Naive B cell (primary cell): ENCODE results near the gene NCOR1. TPM values are rescaled to one million over a fixed set of nuclear protein-coding genes. Genes with fewer than 3 reads are reported as not detected.
"Not testable (repeated sequence)": the region's sequence is repeated elsewhere in the genome, so short reads cannot be mapped to it uniquely, and the experiment has no call there.

Source experiments
- ATAC-seq, 2 donors: fragments of 150-1000 bp; cut with Tn5 transposase; 2 replicates each; pipeline ENCODE4 v1.10.0; 2021; ENCODE audit warnings: low read depth in 2 of 2, mild to moderate bottlenecking in 2 of 2, moderate library complexity in 2 of 2
- DNase-seq: peaks from one replicate; pipeline ENCODE4 v3.0.0; 2022
- H3K27ac Mint-ChIP-seq, 6 donors: one replicate each; pipeline ENCODE4 v1.8.0; 2020 to 2022; ENCODE audit warnings: mild to moderate bottlenecking in 6 of 6, mixed read lengths in 6 of 6, moderate library complexity in 5 of 6, inconsistent platforms in 2 of 6
- H3K27me3 Mint-ChIP-seq, 3 donors: one replicate each; pipeline ENCODE4 v1.8.0; 2021 to 2022; ENCODE audit warnings: mixed read lengths in 3 of 3, mild to moderate bottlenecking in 1 of 3
- H3K36me3 Mint-ChIP-seq, 2 donors: one replicate each; pipeline ENCODE4 v1.8.0; 2020 to 2022; ENCODE audit warnings: mixed read lengths in 2 of 2, inconsistent platforms in 1 of 2, mild to moderate bottlenecking in 1 of 2
- H3K4me1 Mint-ChIP-seq, 3 donors: one replicate each; pipeline ENCODE4 v1.8.0; 2020 to 2022; ENCODE audit warnings: mixed read lengths in 3 of 3, inconsistent platforms in 1 of 3, mild to moderate bottlenecking in 1 of 3, moderate library complexity in 1 of 3
- H3K4me3 Mint-ChIP-seq, 8 donors: one replicate each; pipeline ENCODE4 v1.8.0; 2020 to 2022; ENCODE audit warnings: mild to moderate bottlenecking in 8 of 8, mixed read lengths in 8 of 8, moderate library complexity in 8 of 8, inconsistent platforms in 2 of 8
- H3K9me3 Mint-ChIP-seq, 7 donors: one replicate each; pipeline ENCODE4 v1.8.0; 2020 to 2022; ENCODE audit warnings: mixed read lengths in 7 of 7, mild to moderate bottlenecking in 5 of 7, inconsistent platforms in 2 of 7, moderate library complexity in 1 of 7
- polyA plus RNA-seq, 6 donors: library from polyadenylated mRNA; unstranded; fragments of 300-500 nt; fragmentation: Illumina TruSeq; gene quantifications; one replicate each; pipeline ENCODE4 v1.2.3, GENCODE V29; 2021; ENCODE audit warnings: low read depth in 6 of 6

Gene NCOR1
- polyA plus RNA-seq, 6 donors from 2014 or later: 65.6 to 181 (median 69.0) TPM

DNA sequence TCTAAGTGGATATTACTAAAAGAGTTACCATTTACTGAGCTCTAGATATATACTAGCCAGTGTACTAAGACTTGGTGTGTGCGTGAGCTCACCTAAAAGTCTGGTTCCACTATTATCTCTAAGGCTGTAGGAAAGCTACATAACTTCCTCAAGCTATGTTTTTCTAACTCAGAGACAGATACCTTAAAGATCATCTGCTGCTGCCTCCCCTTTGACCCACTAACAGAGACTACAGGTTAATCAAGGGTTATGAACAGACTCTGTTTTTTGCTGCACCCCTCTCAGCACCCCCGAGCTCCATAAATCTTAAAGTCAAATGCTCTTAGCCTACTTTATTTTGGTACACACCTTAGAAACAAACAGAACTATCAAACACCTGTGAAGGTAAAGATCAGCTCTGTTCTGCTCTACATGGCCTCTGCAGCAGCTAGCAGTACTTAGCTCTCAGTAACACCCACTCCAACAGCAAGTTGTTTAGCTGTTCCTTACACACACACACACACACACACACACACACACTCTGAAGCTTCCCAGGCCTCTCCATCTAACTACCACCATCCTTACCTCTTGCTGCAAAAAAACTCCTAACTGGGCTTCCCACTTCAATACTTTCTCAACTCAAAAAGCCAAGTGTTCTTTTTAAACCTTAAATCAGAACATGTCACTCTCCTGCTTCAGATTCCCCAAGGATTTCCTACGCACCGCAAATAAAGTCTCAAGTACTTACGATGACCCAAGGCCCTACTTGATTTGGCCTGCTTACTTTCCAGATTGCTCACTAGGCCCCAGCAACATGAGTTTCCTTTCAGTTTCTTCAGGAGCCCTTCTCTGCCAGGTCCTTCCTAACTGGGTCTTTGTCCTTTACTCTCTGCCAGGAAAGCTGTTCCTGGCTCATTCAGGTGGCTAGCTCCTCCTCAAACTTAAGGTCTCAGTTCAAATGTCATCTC lies 12.5 kb downstream of the NCOR1 start:
- Mint-ChIP-seq H3K27ac (peak overlapping the region; percentile 82 to 94 (median 92)), H3K4me1 (peaks cover 50 to 84% (median 74%) of the 10 kb centered on the region in 3 donors), H3K4me3 (peak overlapping the region in 6 of 8 donors; percentile 7 to 52 (median 17))
- not testable (repeated sequence) for DNase-seq, H3K27me3 Mint-ChIP-seq, H3K9me3 Mint-ChIP-seq, H3K36me3 Mint-ChIP-seq
- peak in 1 of 2 donors; percentile 27 for ATAC-seq

DNA sequence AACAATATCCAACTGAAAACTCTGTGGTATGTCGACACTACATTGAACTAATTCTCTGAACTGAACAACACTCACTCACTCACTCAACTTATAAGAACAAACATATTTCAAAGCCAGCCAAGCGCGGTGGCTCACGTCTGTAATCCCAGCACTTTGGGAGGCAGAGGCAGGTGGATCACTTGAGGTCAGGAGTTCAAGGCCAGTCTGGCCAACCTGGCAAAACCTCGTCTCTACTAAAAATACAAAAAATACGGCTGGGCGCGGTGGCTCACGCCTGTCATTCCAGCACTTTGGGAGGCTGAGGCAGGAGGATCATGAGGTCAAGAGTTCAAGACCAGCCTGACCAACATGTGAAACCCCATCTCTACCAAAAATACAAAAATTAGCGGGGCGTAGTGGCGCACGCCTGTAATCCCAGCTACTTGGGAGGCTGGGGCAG lies 13.6 kb downstream of the NCOR1 start:
- Mint-ChIP-seq H3K27ac (peak overlapping the region in 4 of 6 donors; percentile 26 to 93 (median 84)), H3K4me1 (peaks cover 47 to 79% (median 78%) of the 10 kb centered on the region in 3 donors), H3K4me3 (peak overlapping the region in 1 of 8 donors; percentile 7)
- DNase-seq, ATAC-seq, H3K27me3 Mint-ChIP-seq, H3K36me3 Mint-ChIP-seq, H3K9me3 Mint-ChIP-seq: not testable (repeated sequence)

DNA sequence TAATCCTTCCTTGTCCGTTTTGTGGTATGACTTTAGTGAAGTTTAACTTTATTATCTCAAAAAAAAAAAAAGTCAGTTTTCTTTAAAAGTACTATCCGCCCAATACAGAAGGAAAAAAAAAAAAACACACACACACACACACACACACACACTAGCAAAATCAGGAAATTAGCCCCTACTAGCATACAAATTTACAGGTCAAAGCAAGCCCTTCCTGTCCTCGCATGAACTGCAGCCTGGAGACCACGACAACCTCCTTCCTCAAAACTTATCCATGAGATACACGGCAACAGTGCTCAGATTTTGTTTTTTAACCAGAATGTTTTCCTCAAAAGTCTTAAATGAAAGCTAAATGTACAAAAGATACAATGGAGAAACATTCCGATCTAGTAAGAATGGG lies 16.2 kb downstream of the NCOR1 start:
- Mint-ChIP-seq H3K27ac (peak overlapping the region; percentile 85 to 95 (median 92)), H3K4me3 (peak overlapping the region; percentile 17 to 84 (median 76)), H3K36me3 (peaks cover 2 to 3% of the 10 kb centered on the region in 2 donors), H3K27me3 (no peaks in the 10 kb centered on the region), H3K9me3 (no peaks in the 10 kb centered on the region), H3K4me1 (peaks cover 32 to 62% (median 57%) of the 10 kb centered on the region in 3 donors)
- ATAC-seq (no peak), DNase-seq (peak; percentile 19)

DNA sequence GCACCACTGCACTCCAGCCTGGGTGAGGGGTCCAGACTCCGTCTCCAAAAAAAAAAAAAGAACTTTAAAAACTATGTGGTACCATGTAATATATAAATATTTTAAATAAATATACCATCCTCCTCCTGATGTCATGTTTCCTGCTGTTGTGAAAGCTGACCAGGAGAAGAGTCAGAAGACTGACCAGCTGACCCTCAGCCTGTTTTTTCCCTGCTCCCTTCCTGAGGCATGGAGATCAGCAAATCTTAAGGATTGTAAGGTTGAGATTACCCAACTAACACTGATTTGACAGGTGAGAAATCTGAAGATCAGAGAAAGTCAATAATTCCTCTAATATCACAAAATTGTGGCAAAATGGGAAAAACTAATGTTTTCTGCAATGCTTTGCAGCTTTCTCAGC lies 18.1 kb downstream of the NCOR1 start:
- Mint-ChIP-seq H3K9me3 (no peaks in the 10 kb centered on the region), H3K27me3 (no peaks in the 10 kb centered on the region), H3K36me3 (peaks cover 6 to 9% of the 10 kb centered on the region in 2 donors), H3K4me1 (peaks cover 24 to 54% (median 52%) of the 10 kb centered on the region in 3 donors), H3K4me3 (no peak overlapping the region), H3K27ac (peak overlapping the region in 3 of 6 donors; percentile 21 to 65 (median 61))
- ATAC-seq (no peak), DNase-seq (no peak)

DNA sequence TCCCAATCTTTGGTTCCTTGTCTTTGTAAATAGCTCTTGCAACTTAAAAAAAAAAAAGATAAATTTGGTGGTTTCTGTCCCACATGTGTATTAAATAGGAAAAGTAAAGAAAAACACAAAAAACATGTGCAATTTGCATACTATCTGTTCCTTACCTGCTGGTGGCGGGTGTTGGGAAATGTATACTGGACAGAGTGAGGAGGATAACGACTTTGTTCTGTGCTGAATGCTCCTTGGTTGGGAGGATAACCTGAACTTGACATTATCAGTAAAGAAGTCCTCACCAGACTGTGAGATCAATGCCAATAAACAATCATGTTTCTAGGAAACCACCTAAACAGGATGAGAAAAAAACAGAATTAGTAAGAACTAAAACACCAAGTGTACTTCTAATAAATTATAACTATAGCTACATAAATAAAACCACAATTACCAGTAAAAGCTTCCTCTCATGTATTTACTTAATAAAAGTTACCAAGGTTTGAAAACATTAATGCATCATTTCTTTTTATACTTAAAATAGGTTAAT lies 21.0 kb downstream of the NCOR1 start:
- Mint-ChIP-seq H3K27ac (peak overlapping the region in 1 of 6 donors; percentile 53), H3K36me3 (peaks cover 9 to 14% of the 10 kb centered on the region in 2 donors), H3K4me1 (peaks cover 16 to 37% (median 32%) of the 10 kb centered on the region in 3 donors)
- ATAC-seq, H3K9me3 Mint-ChIP-seq, DNase-seq, H3K4me3 Mint-ChIP-seq, H3K27me3 Mint-ChIP-seq: not testable (repeated sequence)

DNA sequence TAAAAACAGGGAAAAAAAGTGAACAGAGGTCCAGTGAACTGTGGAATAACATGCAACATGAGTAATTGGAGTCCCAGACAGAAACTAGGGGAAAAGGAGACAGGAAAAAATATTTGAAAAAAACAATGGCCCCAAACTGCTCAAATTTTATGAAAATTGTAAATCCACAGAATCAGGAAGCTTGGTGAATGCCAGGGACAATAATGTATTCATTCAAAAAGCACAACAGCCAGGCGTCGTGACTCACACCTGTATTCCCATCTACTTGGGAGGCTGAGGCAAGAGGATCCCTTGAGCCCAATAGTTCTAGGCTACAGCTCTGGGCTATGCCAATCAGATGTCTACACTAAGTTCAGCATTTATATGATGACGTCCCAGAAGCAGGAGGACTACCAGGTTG lies 23.7 kb downstream of the NCOR1 start:
- ATAC-seq (no peak), DNase-seq (no peak)
- Mint-ChIP-seq H3K9me3 (no peaks in the 10 kb centered on the region), H3K4me3 (no peak overlapping the region), H3K36me3 (peaks cover 9 to 23% of the 10 kb centered on the region in 2 donors), H3K27ac (peak overlapping the region in 3 of 6 donors; percentile 54 to 66 (median 60)), H3K4me1 (peaks cover 5 to 38% (median 21%) of the 10 kb centered on the region in 3 donors), H3K27me3 (no peaks in the 10 kb centered on the region)

DNA sequence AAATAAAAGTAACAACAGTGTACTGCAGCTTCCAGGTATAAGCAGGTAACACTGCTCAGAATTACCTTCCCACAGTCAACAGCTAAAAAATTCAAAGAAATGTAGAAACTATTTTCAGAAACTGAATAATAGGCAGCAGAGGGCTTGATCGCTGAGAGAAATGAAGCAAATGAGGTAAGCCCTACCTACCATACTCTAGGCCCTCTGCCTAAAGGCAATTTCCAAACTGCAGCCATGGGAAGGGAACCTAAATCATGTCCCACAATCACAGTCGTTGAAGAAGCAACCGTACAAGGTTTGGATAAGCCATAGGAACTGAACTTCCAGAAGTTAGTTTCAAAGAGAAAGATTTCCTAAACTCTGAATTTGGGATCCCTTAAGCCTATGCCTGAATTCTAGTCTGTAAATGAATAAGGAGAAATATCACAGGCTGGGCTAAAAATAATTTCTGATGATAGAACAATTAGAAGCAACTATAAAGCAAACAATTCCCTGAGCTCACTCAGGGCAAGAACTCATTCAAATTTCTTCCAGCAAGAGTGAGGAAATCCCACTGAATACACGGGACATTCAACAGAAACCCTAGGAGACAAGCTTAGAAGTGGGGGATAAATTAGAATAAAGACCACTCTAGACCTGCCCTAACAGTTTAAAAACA lies 24.5 kb downstream of the NCOR1 start:
- Mint-ChIP-seq H3K4me1 (peaks cover 5 to 38% (median 21%) of the 10 kb centered on the region in 3 donors), H3K36me3 (peaks cover 9 to 24% of the 10 kb centered on the region in 2 donors), H3K27ac (peak overlapping the region in 3 of 6 donors; percentile 21 to 66 (median 56)), H3K9me3 (no peaks in the 10 kb centered on the region), H3K4me3 (peak overlapping the region in 1 of 8 donors; percentile 12), H3K27me3 (no peaks in the 10 kb centered on the region)
- ATAC-seq (no peak), DNase-seq (no peak)

DNA sequence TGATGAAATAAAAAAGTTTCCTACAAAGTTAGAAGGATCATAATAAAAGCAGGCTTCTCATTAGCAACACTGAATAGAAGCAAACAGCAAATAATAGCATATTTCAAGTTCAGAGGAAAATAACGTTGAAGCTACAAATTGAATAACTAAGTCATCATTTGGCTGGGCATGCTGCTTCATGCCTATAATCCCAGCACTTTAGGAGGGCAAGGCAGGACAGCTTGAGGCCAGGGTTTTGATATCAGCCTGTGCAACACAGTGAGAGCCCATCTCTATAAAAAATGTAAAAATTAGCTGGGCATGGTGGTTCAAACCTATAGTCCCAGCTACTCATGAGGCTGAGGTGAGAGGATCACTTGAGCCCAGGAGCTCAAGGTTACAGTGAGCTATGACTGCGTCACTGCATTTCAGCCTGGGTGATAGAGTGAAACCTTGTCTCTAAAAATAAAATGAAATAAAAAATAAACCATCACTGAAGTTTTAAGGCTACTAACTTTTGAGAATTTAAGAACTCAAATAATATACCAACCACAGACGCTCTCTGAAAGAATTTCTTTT lies 25.5 kb downstream of the NCOR1 start:
- H3K36me3 Mint-ChIP-seq: peaks cover 12 to 24% of the 10 kb centered on the region in 2 donors
- no peaks in the 10 kb centered on the region for H3K27me3 Mint-ChIP-seq
- H3K27ac Mint-ChIP-seq: peak overlapping the region in 3 of 6 donors; percentile 38 to 79 (median 38)
- H3K9me3 Mint-ChIP-seq: no peaks in the 10 kb centered on the region
- ATAC-seq (no peak), DNase-seq (no peak)
- H3K4me1 Mint-ChIP-seq: peaks cover 5 to 40% (median 21%) of the 10 kb centered on the region in 3 donors
- H3K4me3 Mint-ChIP-seq: peak overlapping the region in 1 of 8 donors; percentile 26

DNA sequence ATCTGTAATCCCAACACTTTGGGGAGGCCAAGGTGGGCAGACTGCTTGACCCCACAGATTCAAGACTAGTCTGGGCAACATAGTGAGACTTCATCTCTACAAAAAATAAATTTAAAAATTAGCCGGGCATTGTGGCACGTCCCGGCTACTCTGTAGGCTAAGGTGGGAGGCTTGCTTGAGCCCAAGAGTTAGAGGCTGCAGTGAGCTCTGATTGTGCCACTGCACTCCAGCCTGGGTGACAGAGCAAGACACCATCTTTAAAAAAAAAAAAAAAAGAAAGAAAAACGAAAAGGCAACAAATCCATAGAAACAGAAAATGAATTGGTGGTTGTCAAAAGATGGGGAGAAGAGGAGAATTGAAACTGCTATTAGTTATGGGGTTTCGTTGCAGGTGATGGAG lies 27.7 kb downstream of the NCOR1 start:
- H3K9me3 Mint-ChIP-seq: no peaks in the 10 kb centered on the region
- no peak overlapping the region for H3K4me3 Mint-ChIP-seq
- DNase-seq (no peak), ATAC-seq (no peak)
- H3K27me3 Mint-ChIP-seq: no peaks in the 10 kb centered on the region
- peaks cover 0 to 33% (median 21%) of the 10 kb centered on the region in 3 donors for H3K4me1 Mint-ChIP-seq
- H3K27ac Mint-ChIP-seq: peak overlapping the region in 4 of 6 donors; percentile 38 to 64 (median 52)
- H3K36me3 Mint-ChIP-seq: peaks cover 8 to 22% of the 10 kb centered on the region in 2 donors

DNA sequence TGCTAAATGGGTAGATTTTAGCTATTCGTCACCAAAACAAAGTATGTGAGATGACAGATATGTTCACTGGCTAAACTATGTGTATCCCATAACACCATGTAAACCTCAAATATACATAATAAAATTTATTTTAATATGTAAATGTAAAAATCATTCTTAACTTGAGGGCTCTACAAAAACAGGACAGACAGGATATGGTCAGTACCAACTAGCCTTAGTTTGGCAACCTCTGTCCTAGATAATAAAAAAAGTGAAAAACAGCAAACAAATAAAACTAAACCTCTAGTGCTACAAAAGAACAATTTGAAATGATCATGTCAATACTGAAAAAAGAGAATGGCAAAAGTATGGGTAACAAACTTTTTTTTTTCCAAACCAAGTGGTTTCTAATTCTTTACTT lies 33.8 kb downstream of the NCOR1 start:
- Mint-ChIP-seq H3K27ac (peak overlapping the region in 2 of 6 donors; percentile 16 to 24), H3K4me1 (peaks cover 14 to 40% (median 17%) of the 10 kb centered on the region in 3 donors)

DNA sequence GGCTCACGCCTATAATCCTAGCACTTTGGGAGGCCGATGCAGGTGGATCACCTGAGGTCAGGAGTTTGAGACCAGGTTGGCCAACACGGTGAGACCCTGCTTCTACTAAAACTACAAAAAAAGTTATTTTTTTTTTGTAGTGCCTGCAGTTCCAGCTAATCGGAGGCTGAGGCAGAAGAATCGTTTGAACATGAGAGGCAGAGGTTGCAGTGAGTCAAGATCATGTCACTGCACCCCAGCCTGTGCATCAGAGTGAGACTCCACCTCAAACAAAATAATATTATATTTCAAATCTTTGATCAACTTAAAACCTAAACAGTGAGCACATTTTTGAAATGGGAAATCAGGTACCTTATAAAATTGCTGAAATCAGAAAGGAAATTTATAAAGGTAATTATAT lies 36.5 kb downstream of the NCOR1 start:
- ATAC-seq (no peak), DNase-seq (no peak)
- Mint-ChIP-seq H3K36me3 (peaks cover 0 to 6% of the 10 kb centered on the region in 2 donors), H3K4me1 (peaks cover 15 to 40% (median 17%) of the 10 kb centered on the region in 3 donors), H3K27ac (peak overlapping the region in 1 of 6 donors; percentile 7), H3K4me3 (no peak overlapping the region), H3K27me3 (no peaks in the 10 kb centered on the region), H3K9me3 (no peaks in the 10 kb centered on the region)

More for the DNA sequence above, 33.8 kb downstream of the NCOR1 start:
- ATAC-seq (no peak), DNase-seq (no peak)
- Mint-ChIP-seq H3K4me3 (no peak overlapping the region), H3K9me3 (no peaks in the 10 kb centered on the region), H3K36me3 (peaks cover 8 to 10% of the 10 kb centered on the region in 2 donors), H3K27me3 (no peaks in the 10 kb centered on the region)

DNA sequence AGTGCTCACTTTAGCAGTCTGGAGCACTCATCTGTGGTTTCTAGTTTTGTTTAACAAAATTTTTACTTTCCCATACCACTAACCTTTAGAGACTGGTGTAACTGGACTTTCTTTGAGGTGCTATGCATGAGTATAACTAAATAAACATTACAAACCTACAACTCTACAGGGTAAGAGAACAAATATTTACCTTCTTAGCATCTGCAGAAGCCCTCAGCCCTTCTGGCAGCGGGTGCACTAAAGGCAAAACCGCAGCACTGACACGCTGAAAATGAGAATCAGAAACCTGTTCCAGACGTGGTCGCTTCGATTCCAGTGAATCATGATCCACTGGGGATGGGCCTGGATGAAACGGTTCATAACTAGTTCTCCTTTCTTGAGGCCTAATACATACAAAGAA lies 43.7 kb downstream of the NCOR1 start:
- no peaks in the 10 kb centered on the region for H3K9me3 Mint-ChIP-seq
- ATAC-seq (no peak), DNase-seq (no peak)
- H3K4me1 Mint-ChIP-seq: peaks cover 2 to 8% (median 2%) of the 10 kb centered on the region in 3 donors
- no peaks in the 10 kb centered on the region for H3K27me3 Mint-ChIP-seq
- peaks cover 0 to 5% of the 10 kb centered on the region in 2 donors for H3K36me3 Mint-ChIP-seq
- H3K4me3 Mint-ChIP-seq: no peak overlapping the region
- H3K27ac Mint-ChIP-seq: no peak overlapping the region

DNA sequence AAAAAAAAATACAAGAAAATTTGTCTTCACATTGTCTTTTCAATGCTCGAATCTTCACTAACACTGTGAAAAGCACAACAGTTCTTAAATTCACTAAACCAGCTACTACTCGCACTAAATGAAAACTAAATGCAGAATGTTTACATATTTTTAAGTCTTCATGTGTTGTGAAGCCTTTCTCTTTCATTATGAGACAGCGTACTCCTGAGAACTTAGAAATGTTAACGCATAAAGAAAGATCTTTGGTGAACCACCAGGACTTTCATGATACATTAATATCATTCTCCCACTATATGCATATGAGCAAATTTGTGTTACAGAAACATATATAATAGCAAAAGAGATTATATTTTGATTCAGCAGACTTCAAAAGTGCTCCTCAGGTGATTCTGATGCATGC lies 48.6 kb downstream of the NCOR1 start:
- H3K4me1 Mint-ChIP-seq: peaks cover 0 to 14% (median 4%) of the 10 kb centered on the region in 3 donors
- not testable (repeated sequence) for H3K4me3 Mint-ChIP-seq, H3K36me3 Mint-ChIP-seq, DNase-seq, H3K9me3 Mint-ChIP-seq, H3K27me3 Mint-ChIP-seq, ATAC-seq
- H3K27ac Mint-ChIP-seq: peak overlapping the region in 2 of 6 donors; percentile 29 to 45
